Hypothalamus (tissue), 51 donors: ENCODE results near the gene PDIA6.

Experiments
- DNase-seq, 51 donors: peaks; one replicate each; lab custom pipeline; 2025; lab: John Stamatoyannopoulos, UW

The PDIA6 gene

GRCh38 chr2:10768063-10768507, 44.5 kb downstream of the PDIA6 start:
- DNase-seq: no peak

GRCh38 chr2:10765914-10766313, 46.7 kb downstream of the PDIA6 start:
- DNase-seq: no peak

GRCh38 chr2:10765461-10765860, 47.1 kb downstream of the PDIA6 start:
- DNase-seq: no peak

GRCh38 chr2:10764896-10765295, 47.7 kb downstream of the PDIA6 start:
- no peak for DNase-seq

- no peak for DNase-seq
Observed at GRCh38 chr2:10764096-10764785, 48.3 kb downstream of the PDIA6 start.

GRCh38 chr2:10763461-10763800, 49.2 kb downstream of the PDIA6 start:
- no peak for DNase-seq

- no peak for DNase-seq
Observed at GRCh38 chr2:10762651-10763460, 49.7 kb downstream of the PDIA6 start.

- DNase-seq: no peak
Observed at GRCh38 chr2:10761591-10761990, 51.0 kb downstream of the PDIA6 start.

GRCh38 chr2:10760794-10761504, 51.6 kb downstream of the PDIA6 start:
- no peak for DNase-seq

- no peak for DNase-seq
Observed at GRCh38 chr2:10759151-10759714, 53.4 kb downstream of the PDIA6 start.

- no peak for DNase-seq
Observed at GRCh38 chr2:10757814-10758286, 54.7 kb downstream of the PDIA6 start.

- DNase-seq: no peak
Observed at GRCh38 chr2:10755621-10756020, 57.0 kb downstream of the PDIA6 start.

- no peak for DNase-seq
Observed at GRCh38 chr2:10753876-10754275, 58.7 kb downstream of the PDIA6 start.

GRCh38 chr2:10753156-10753555, 59.4 kb downstream of the PDIA6 start:
- DNase-seq: no peak

- DNase-seq: no peak
Observed at GRCh38 chr2:10752236-10752635, 60.3 kb downstream of the PDIA6 start.

- DNase-seq: no peak
Observed at GRCh38 chr2:10750610-10751009, 62.0 kb downstream of the PDIA6 start.

GRCh38 chr2:10742666-10743065, 69.9 kb downstream of the PDIA6 start:
- no peak for DNase-seq

- no peak for DNase-seq
Observed at GRCh38 chr2:10741139-10741538, 71.4 kb downstream of the PDIA6 start.

GRCh38 chr2:10740226-10740625, 72.4 kb downstream of the PDIA6 start:
- no peak for DNase-seq

GRCh38 chr2:10738192-10738591, 74.4 kb downstream of the PDIA6 start:
- DNase-seq: no peak

- DNase-seq: no peak
Observed at GRCh38 chr2:10733980-10734379, 78.6 kb downstream of the PDIA6 start.
